Measurements from ENCODE around the gene TMEM176A. TPM values are rescaled to one million over a fixed set of nuclear protein-coding genes. Genes with fewer than 3 reads are reported as not detected.

Gene TMEM176A
- total RNA-seq = 8.0 and 9.6 TPM in 2 replicates
- long read RNA-seq, partial matches to known transcripts = 0 of 2 reads
- long read RNA-seq, other reads (novel, unspliced or antisense) = 0 of 2 reads

GRCh38 chr7:150800581-150801241 is at the start of gene TMEM176A:
Gene TMEM176A, plus strand, starts transcription at chr7:150800769. Its CDS starts 782 bp downstream, at chr7:150801551.
- Mint-ChIP-seq H3K4me3 (ENCODE audit: low read depth) (peak within 1 kb of the TSS; percentile 64), H3K4me1 (ENCODE audit: low read depth) (peaks cover 5% of the 10 kb centered on the region), H3K27ac (no peak within 1 kb of the TSS), H3K36me3 (ENCODE audit: insufficient read depth) (peaks cover 2% of the 10 kb centered on the region), H3K9me3 (ENCODE audit: low read depth) (peaks cover 3% of the 10 kb centered on the region), H3K27me3 (peaks cover 55% of the 10 kb centered on the region)
- no peak for DNase-seq (ENCODE audit: low spot score, unreplicated experiment)
- TF ChIP-seq CTCF (IDR thresholded peaks at IDR 0.05; ENCODE audit: unreplicated experiment) = no peak

- Mint-ChIP-seq H3K9me3 (ENCODE audit: low read depth) (no peaks in the 10 kb centered on the region), H3K4me1 (ENCODE audit: low read depth) (no peaks in the 10 kb centered on the region), H3K27ac (no peak overlapping the region), H3K36me3 (ENCODE audit: insufficient read depth) (no peaks in the 10 kb centered on the region), H3K4me3 (ENCODE audit: low read depth) (no peak overlapping the region), H3K27me3 (peaks cover 52% of the 10 kb centered on the region)
- no peak for TF ChIP-seq CTCF (IDR thresholded peaks at IDR 0.05; ENCODE audit: unreplicated experiment)
- DNase-seq (ENCODE audit: low spot score, unreplicated experiment) = no peak
These were observed 48.9 kb upstream of the TMEM176A start for GRCh38 chr7:150751702-150752101.

GRCh38 chr7:150753239-150753638 is 47.3 kb upstream of the TMEM176A start:
- Mint-ChIP-seq H3K4me3 (ENCODE audit: low read depth) (no peak overlapping the region), H3K4me1 (ENCODE audit: low read depth) (no peaks in the 10 kb centered on the region), H3K27me3 (peaks cover 40% of the 10 kb centered on the region), H3K9me3 (ENCODE audit: low read depth) (no peaks in the 10 kb centered on the region), H3K36me3 (ENCODE audit: insufficient read depth) (no peaks in the 10 kb centered on the region), H3K27ac (no peak overlapping the region)
- no peak for TF ChIP-seq CTCF (IDR thresholded peaks at IDR 0.05; ENCODE audit: unreplicated experiment)
- DNase-seq (ENCODE audit: low spot score, unreplicated experiment) = no peak

GRCh38 chr7:150753826-150754603 is 46.6 kb upstream of the TMEM176A start:
- DNase-seq (ENCODE audit: low spot score, unreplicated experiment) = no peak
- H3K36me3 Mint-ChIP-seq (ENCODE audit: insufficient read depth) = no peaks in the 10 kb centered on the region
- no peaks in the 10 kb centered on the region for H3K4me1 Mint-ChIP-seq (ENCODE audit: low read depth)
- peaks cover 32% of the 10 kb centered on the region for H3K27me3 Mint-ChIP-seq
- peak; percentile 35 for TF ChIP-seq CTCF (IDR thresholded peaks at IDR 0.05; ENCODE audit: unreplicated experiment)
- H3K9me3 Mint-ChIP-seq (ENCODE audit: low read depth) = no peaks in the 10 kb centered on the region
- H3K27ac Mint-ChIP-seq = peak overlapping the region; percentile 81
- H3K4me3 Mint-ChIP-seq (ENCODE audit: low read depth) = no peak overlapping the region

- Mint-ChIP-seq H3K9me3 (ENCODE audit: low read depth) (no peaks in the 10 kb centered on the region), H3K27ac (no peak overlapping the region), H3K4me1 (ENCODE audit: low read depth) (no peaks in the 10 kb centered on the region), H3K27me3 (peaks cover 23% of the 10 kb centered on the region), H3K36me3 (ENCODE audit: insufficient read depth) (no peaks in the 10 kb centered on the region), H3K4me3 (ENCODE audit: low read depth) (no peak overlapping the region)
- no peak for DNase-seq (ENCODE audit: low spot score, unreplicated experiment)
- TF ChIP-seq CTCF (IDR thresholded peaks at IDR 0.05; ENCODE audit: unreplicated experiment) = no peak
These were observed 45.6 kb upstream of the TMEM176A start for GRCh38 chr7:150754951-150755350.
